A673 (cell line): ENCODE results near the gene ANKS1B. TPM values are rescaled to one million over a fixed set of nuclear protein-coding genes. Genes with fewer than 3 reads are reported as not detected.

Experiments used
- BruUV-seq: library from RNA; stranded (reverse); fragments of 400-500 nt; replicated peaks from 2 replicates; lab custom pipeline; 2021; lab: Mats Ljungman, UMichigan
- CTCF ChIA-PET: fragments of 300-600 bp; sonication (Branson Sonifier 250); formaldehyde crosslinking; loops from one replicate; lab custom pipeline; 2022; ENCODE audit warnings: antibody characterized with exemption; lab: Charles Lee
- POLR2A ChIA-PET: fragments of 300-600 bp; sonication (Branson Sonifier 250); formaldehyde crosslinking; loops from one replicate; lab custom pipeline; 2022; ENCODE audit warnings: antibody characterized with exemption; ENCODE audit not compliant: low non-redundant PET; lab: Charles Lee
- DNase-seq: peaks from one replicate; pipeline ENCODE4 v3.0.0-alpha.2; 2015; ENCODE audit warnings: low spot score
- H3K27ac ChIP-seq: fragments of 200-600 bp; sonication (generic); 2 replicates; pipeline ENCODE4 v1.5.1; 2016; ENCODE audit warnings: mixed run types, low read depth, mild to moderate bottlenecking, mixed read lengths, antibody characterized with exemption, low read length; ENCODE audit not compliant: poor library complexity, severe bottlenecking
- H3K27me3 ChIP-seq: fragments of 200-600 bp; sonication (generic); replicated peaks from 2 replicates; pipeline ENCODE4 v1.6.1; 2017; ENCODE audit warnings: mixed run types, low read depth, mild to moderate bottlenecking, mixed read lengths, antibody characterized with exemption, low read length; ENCODE audit not compliant: insufficient read depth, poor library complexity
- H3K36me3 ChIP-seq: fragments of 200-600 bp; sonication (generic); 2 replicates; pipeline ENCODE4 v1.6.1; 2016; ENCODE audit warnings: mixed run types, mild to moderate bottlenecking, mixed read lengths, antibody characterized with exemption, low read length; ENCODE audit not compliant: insufficient read depth, poor library complexity, severe bottlenecking
- H3K4me1 ChIP-seq: fragments of 200-600 bp; sonication (generic); 2 replicates; pipeline ENCODE4 v1.6.1; 2017; ENCODE audit warnings: mixed run types, mild to moderate bottlenecking, mixed read lengths, antibody characterized with exemption, low read length; ENCODE audit not compliant: insufficient read depth, poor library complexity, severe bottlenecking
- H3K4me3 ChIP-seq: fragments of 200-600 bp; sonication (generic); 2 replicates; pipeline ENCODE4 v1.5.1; 2016; ENCODE audit warnings: low read depth, mixed run types, mild to moderate bottlenecking, mixed read lengths, low read length; ENCODE audit not compliant: poor library complexity, severe bottlenecking
- H3K9me3 ChIP-seq: fragments of 200-600 bp; sonication (generic); 2 replicates; pipeline ENCODE4 v1.6.1; 2016; ENCODE audit warnings: mixed run types, low read depth, mild to moderate bottlenecking, mixed read lengths, antibody characterized with exemption, low read length; ENCODE audit not compliant: poor library complexity, severe bottlenecking
- CTCF ChIP-seq: fragments of 300-800, 200-600 bp; sonication (generic); conservative IDR thresholded peaks from 2 replicates; pipeline ENCODE4 v1.5.1; 2017; ENCODE audit warnings: low read depth, mild to moderate bottlenecking, antibody characterized with exemption, low read length, moderate library complexity, mixed read lengths
- EZH2 ChIP-seq: fragments of 200-600 bp; sonication (generic); IDR thresholded peaks from 2 replicates; pipeline ENCODE4 v1.6.1; 2017; ENCODE audit warnings: borderline replicate concordance, low read depth, mild to moderate bottlenecking, mixed read lengths, antibody characterized with exemption, low read length; ENCODE audit not compliant: poor library complexity, severe bottlenecking
- intact Hi-C: fragments of 100-400 bp; cut with micrococcal nuclease; formaldehyde crosslinking; loops from one replicate; pipeline ENCODE4 v1.10.0; 2022; ENCODE audit not compliant: unreplicated experiment
- total RNA-seq: library from RNA; stranded (reverse); gene quantifications from 2 replicates; pipeline ENCODE4 v1.2.3, GENCODE V29; 2021

The ANKS1B gene
- total RNA-seq, 1 experiment from 2014 or later, result 0.99 TPM

GRCh38 chr12:99771659-99772058 is 213.1 kb downstream of the ANKS1B start:
- CTCF ChIA-PET, result no interaction called here

DNA sequence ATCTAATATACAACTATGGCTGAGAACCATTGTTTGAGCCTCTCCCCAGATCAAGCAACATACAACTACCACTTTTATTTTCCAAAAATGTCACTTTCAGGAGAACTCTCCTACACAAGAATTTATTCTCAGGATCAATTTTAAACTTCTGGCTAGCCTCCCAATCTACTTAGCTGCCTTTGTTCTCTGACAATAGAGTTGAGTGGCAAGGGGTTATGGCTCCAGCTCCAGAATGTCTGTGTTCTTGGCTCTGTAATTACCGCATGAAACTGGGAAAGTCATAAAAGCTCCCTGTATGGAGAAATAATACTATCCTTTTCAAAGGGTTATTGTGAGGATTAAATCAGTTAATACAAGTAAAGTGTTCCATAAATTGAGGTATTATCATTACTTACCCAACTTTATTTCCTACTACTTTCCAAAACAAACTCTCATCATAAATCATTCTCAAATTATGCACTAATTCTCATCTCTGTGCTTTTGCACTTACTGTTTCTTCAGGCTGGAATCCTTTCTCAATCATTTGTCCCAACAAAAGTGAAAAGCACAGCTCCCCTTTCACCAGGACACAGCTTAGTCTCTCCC is 215.2 kb downstream of the ANKS1B start:
- peaks cover 25% of the 10 kb centered on the region for H3K27me3 ChIP-seq
- H3K9me3 ChIP-seq, result no peaks in the 10 kb centered on the region
- no peak overlapping the region for H3K4me3 ChIP-seq
- TF ChIP-seq EZH2 (no peak), CTCF (no peak)
- ChIA-PET POLR2A (no interaction called here), CTCF (no interaction called here)
- intact Hi-C loops, result loop anchor here (5.0 kb wide), 1 partner anchor 727 kb away; no protein-coding TSS in a partner anchor
- no peak overlapping the region for H3K27ac ChIP-seq
- no peaks in the 10 kb centered on the region for H3K36me3 ChIP-seq
- H3K4me1 ChIP-seq, result no peaks in the 10 kb centered on the region
- no TSS peak for BruUV-seq
- peak; percentile 38 for DNase-seq

More at GRCh38 chr12:99771659-99772058, 213.1 kb downstream of the ANKS1B start:
- TF ChIP-seq EZH2, result no peak
- TF ChIP-seq CTCF, result no peak
- POLR2A ChIA-PET, result no interaction called here
- H3K27me3 ChIP-seq, result peaks cover 10% of the 10 kb centered on the region
- H3K27ac ChIP-seq, result no peak overlapping the region
- no peak for DNase-seq
- no TSS peak for BruUV-seq
- intact Hi-C loops, result no loop called here
- no peak overlapping the region for H3K4me3 ChIP-seq
- H3K9me3 ChIP-seq, result no peaks in the 10 kb centered on the region
- no peaks in the 10 kb centered on the region for H3K4me1 ChIP-seq
- H3K36me3 ChIP-seq, result no peaks in the 10 kb centered on the region

DNA sequence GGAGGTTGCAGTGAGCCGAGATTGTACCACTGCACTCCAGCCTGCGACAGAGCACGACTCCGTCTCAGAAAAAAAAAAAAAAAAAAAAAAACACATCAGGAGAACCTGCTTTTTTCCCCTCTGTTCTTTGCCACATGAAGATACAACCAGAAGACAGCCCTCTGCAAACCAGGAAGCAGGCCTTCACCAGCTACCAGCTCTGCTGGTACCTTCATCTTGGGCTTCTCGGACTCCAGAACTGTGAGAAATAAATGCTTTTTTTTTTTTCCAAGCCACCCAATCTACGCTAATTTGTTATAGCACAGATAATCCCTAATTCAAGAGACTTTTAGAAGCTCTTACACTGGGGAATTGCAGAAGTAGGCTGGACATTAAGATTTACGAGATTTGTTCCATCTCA is 216.0 kb downstream of the ANKS1B start:
- Histone ChIP-seq H3K4me3 (no peak overlapping the region), H3K9me3 (no peaks in the 10 kb centered on the region), H3K27me3 (peaks cover 25% of the 10 kb centered on the region), H3K36me3 (no peaks in the 10 kb centered on the region), H3K4me1 (no peaks in the 10 kb centered on the region), H3K27ac (no peak overlapping the region)
- intact Hi-C loops, result loop anchor here (5.0 kb wide), 1 partner anchor 726 kb away; no protein-coding TSS in a partner anchor
- ChIA-PET POLR2A (interaction anchor here (0.6 kb wide), 1 partner anchor 44 kb away, joined by 6 read pairs; no protein-coding TSS in a partner anchor), CTCF (no interaction called here)
- no peak for DNase-seq
- no TSS peak for BruUV-seq
- no peak for TF ChIP-seq EZH2
- no peak for TF ChIP-seq CTCF
